Measurements from ENCODE around the gene WDR48. TPM values are rescaled to one million over a fixed set of nuclear protein-coding genes. Genes with fewer than 3 reads are reported as not detected.

Gene WDR48
- total RNA-seq, 4 donors from 2014 or later, result 26.1 to 37.0 (median 34.2) TPM

DNA sequence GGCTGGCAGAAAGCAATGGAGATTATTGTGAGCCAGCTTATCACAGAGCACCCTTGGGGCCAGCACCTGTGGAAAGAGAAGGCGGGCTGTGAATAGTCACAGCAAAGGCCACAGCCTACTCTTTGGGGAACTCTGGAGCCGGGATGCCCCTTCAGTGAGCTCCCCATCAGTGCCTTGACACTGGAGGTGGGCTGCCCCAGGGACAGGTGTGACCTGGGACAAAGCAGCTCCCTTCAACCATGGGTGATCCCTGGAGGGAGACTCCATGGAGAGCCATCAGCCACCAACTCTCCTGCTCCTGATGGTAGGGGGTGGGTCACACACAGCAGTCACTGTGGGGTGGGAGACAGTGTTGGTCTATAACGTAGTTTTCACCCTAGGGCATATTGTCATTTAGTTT is 61.5 kb downstream of the WDR48 start:
- TF ChIP-seq, protein P1, sequence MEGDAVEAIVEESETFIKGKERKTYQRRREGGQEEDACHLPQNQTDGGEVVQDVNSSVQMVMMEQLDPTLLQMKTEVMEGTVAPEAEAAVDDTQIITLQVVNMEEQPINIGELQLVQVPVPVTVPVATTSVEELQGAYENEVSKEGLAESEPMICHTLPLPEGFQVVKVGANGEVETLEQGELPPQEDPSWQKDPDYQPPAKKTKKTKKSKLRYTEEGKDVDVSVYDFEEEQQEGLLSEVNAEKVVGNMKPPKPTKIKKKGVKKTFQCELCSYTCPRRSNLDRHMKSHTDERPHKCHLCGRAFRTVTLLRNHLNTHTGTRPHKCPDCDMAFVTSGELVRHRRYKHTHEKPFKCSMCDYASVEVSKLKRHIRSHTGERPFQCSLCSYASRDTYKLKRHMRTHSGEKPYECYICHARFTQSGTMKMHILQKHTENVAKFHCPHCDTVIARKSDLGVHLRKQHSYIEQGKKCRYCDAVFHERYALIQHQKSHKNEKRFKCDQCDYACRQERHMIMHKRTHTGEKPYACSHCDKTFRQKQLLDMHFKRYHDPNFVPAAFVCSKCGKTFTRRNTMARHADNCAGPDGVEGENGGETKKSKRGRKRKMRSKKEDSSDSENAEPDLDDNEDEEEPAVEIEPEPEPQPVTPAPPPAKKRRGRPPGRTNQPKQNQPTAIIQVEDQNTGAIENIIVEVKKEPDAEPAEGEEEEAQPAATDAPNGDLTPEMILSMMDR (IDR thresholded peaks at IDR 0.05; ENCODE audit: low read depth), result no peak

- TF ChIP-seq, protein P1 (IDR thresholded peaks at IDR 0.05; ENCODE audit: low read depth), result no peak
Measured at GRCh38 chr3:39114456-39114855, 62.6 kb downstream of the WDR48 start.

GRCh38 chr3:39115870-39116269 is 64.1 kb downstream of the WDR48 start:
- TF ChIP-seq, protein P1 (IDR thresholded peaks at IDR 0.05; ENCODE audit: low read depth), result no peak

DNA sequence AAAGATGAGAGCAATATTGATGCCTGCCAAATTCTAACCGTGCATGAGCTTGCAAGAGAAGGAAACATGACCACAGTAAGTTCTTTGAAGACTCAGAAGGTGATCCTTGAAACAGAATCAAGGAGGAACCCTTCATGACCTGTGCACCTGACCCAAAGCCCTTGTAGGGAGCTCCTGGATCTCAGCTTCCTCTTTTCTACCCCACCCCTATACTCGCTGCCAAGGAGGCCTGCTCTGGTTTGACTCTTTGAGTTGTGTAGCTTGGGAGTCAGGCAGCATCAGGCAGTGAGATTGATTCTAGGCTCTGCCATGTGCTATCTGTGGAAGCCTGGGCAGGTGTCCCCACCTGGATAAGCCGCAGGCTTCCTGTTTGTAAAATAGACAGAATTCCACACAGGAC is 66.3 kb downstream of the WDR48 start:
- TF ChIP-seq, protein P1 (IDR thresholded peaks at IDR 0.05; ENCODE audit: low read depth), result no peak

GRCh38 chr3:39118931-39119660 is 67.3 kb downstream of the WDR48 start:
- TF ChIP-seq, protein P1 (IDR thresholded peaks at IDR 0.05; ENCODE audit: low read depth), result no peak

GRCh38 chr3:39121621-39122020 is 69.8 kb downstream of the WDR48 start:
- TF ChIP-seq, protein P1 (IDR thresholded peaks at IDR 0.05; ENCODE audit: low read depth), result no peak

GRCh38 chr3:39122813-39123212 is 71.0 kb downstream of the WDR48 start:
- TF ChIP-seq, protein P1 (IDR thresholded peaks at IDR 0.05; ENCODE audit: low read depth), result no peak

Measured in subcutaneous adipose tissue (tissue), 4 donors.